ENCODE measurements around the gene ARHGEF16.

ARHGEF16 gene

GRCh38 chr1:3488432-3488831 lies 34.0 kb downstream of the ARHGEF16 start:
- no peak for DNase-seq (ENCODE audit: low spot score)
- TF ChIP-seq CTCF (conservative IDR thresholded peaks at IDR 0.05; ENCODE audit: low read depth) = no peak
- CTCF ChIA-PET = interaction anchor here (0.7 to 1.1 kb wide), 2 partner anchors 69 to 131 kb away, joined by 3 read pairs; no protein-coding TSS in a partner anchor
- POLR2A ChIA-PET (ENCODE audit: low non-redundant PET) = no interaction called here
- no peak overlapping the region for H3K27ac ChIP-seq

GRCh38 chr1:3490046-3490745 lies 35.7 kb downstream of the ARHGEF16 start:
- CTCF ChIA-PET = interaction anchor here (0.7 to 1.6 kb wide), 14 partner anchors 8 to 131 kb away, joined by 3 to 21 read pairs (median 6); no protein-coding TSS in a partner anchor
- no peak overlapping the region for H3K27ac ChIP-seq
- no peak for DNase-seq (ENCODE audit: low spot score)
- POLR2A ChIA-PET (ENCODE audit: low non-redundant PET) = no interaction called here
- no peak for TF ChIP-seq CTCF (conservative IDR thresholded peaks at IDR 0.05; ENCODE audit: low read depth)

GRCh38 chr1:3491291-3492246 lies 37.1 kb downstream of the ARHGEF16 start:
- peak overlapping the region; percentile 24 for H3K27ac ChIP-seq
- TF ChIP-seq CTCF (conservative IDR thresholded peaks at IDR 0.05; ENCODE audit: low read depth) = peak; percentile 95
- peak; percentile 66 for DNase-seq (ENCODE audit: low spot score)
- ChIA-PET CTCF (interaction anchor here (0.5 to 2.1 kb wide), 24 partner anchors 8 to 1000 kb away, joined by 3 to 21 read pairs (median 4); no protein-coding TSS in a partner anchor), POLR2A (ENCODE audit: low non-redundant PET) (no interaction called here)

GRCh38 chr1:3492545-3493246 lies 38.2 kb downstream of the ARHGEF16 start:
- H3K27ac ChIP-seq = peak overlapping the region; percentile 24; the same call in 1 of the 2 replicates
- no peak for DNase-seq (ENCODE audit: low spot score)
- ChIA-PET CTCF (interaction anchor here (0.7 to 2.1 kb wide), 6 partner anchors 40 to 129 kb away, joined by 3 to 11 read pairs (median 4); no protein-coding TSS in a partner anchor), POLR2A (ENCODE audit: low non-redundant PET) (no interaction called here)
- no peak for TF ChIP-seq CTCF (conservative IDR thresholded peaks at IDR 0.05; ENCODE audit: low read depth)

- ChIA-PET CTCF (interaction anchor here (0.5 to 1.1 kb wide), 6 partner anchors 10 to 120 kb away, joined by 3 to 7 read pairs (median 4); no protein-coding TSS in a partner anchor), POLR2A (ENCODE audit: low non-redundant PET) (no interaction called here)
- DNase-seq (ENCODE audit: low spot score) = no peak
- TF ChIP-seq CTCF (conservative IDR thresholded peaks at IDR 0.05; ENCODE audit: low read depth) = no peak
- peak overlapping the region; percentile 68 for H3K27ac ChIP-seq
Measured at GRCh38 chr1:3494321-3495308, 40.1 kb downstream of the ARHGEF16 start.
